Activated naive CD8-positive, alpha-beta T cell (primary cell): ENCODE data around the gene KCND3.

Experiments
- H3K27ac Mint-ChIP-seq: one replicate; pipeline ENCODE4 v1.8.0; 2021; ENCODE audit warnings: mixed read lengths
- H3K27me3 Mint-ChIP-seq: one replicate; pipeline ENCODE4 v1.8.0; 2021; ENCODE audit warnings: mixed read lengths
- H3K36me3 Mint-ChIP-seq: one replicate; pipeline ENCODE4 v1.8.0; 2021; ENCODE audit warnings: mixed read lengths
- H3K4me1 Mint-ChIP-seq: one replicate; pipeline ENCODE4 v1.8.0; 2021; ENCODE audit warnings: low read depth, mixed read lengths
- H3K4me3 Mint-ChIP-seq: one replicate; pipeline ENCODE4 v1.8.0; 2021; ENCODE audit warnings: mild to moderate bottlenecking, mixed read lengths
- H3K9me3 Mint-ChIP-seq: one replicate; pipeline ENCODE4 v1.8.0; 2021; ENCODE audit warnings: low read depth, mixed read lengths

Gene KCND3

GRCh38 chr1:111737216-111738132 is 252.0 kb downstream of the KCND3 start:
- Mint-ChIP-seq H3K27ac (no peak overlapping the region), H3K9me3 (no peaks in the 10 kb centered on the region), H3K27me3 (peaks cover 12% of the 10 kb centered on the region), H3K4me3 (peak overlapping the region; percentile 74), H3K36me3 (no peaks in the 10 kb centered on the region), H3K4me1 (peaks cover 16% of the 10 kb centered on the region)

GRCh38 chr1:111736548-111737215 is 252.8 kb downstream of the KCND3 start:
- Mint-ChIP-seq H3K4me1 (peaks cover 16% of the 10 kb centered on the region), H3K9me3 (no peaks in the 10 kb centered on the region), H3K4me3 (no peak overlapping the region), H3K36me3 (no peaks in the 10 kb centered on the region), H3K27me3 (peaks cover 12% of the 10 kb centered on the region), H3K27ac (no peak overlapping the region)

- H3K4me3 Mint-ChIP-seq, result no peak overlapping the region
- H3K27ac Mint-ChIP-seq, result no peak overlapping the region
- peaks cover 12% of the 10 kb centered on the region for H3K27me3 Mint-ChIP-seq
- no peaks in the 10 kb centered on the region for H3K9me3 Mint-ChIP-seq
- no peaks in the 10 kb centered on the region for H3K36me3 Mint-ChIP-seq
- peaks cover 16% of the 10 kb centered on the region for H3K4me1 Mint-ChIP-seq
These were observed 253.5 kb downstream of the KCND3 start for GRCh38 chr1:111735858-111736544.

DNA sequence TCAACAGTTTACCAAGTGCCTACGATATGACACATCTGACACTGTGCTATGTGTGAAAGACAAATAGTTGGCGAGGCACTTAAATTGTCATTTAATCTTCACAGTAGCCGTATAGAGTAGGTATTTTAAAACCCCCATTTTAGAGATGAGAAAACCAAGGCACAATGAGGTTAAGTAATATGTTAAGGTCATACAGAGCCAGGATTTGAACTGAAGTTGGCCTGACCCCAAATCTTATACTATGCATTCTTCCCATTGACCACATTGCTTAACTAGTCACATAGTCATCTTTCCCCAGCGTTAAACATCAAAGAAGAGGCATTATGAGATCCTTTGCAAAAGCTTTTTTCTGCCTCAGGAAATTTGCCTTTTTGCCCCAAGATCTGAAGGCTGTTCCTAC is 254.1 kb downstream of the KCND3 start:
- peaks cover 9% of the 10 kb centered on the region for H3K27me3 Mint-ChIP-seq
- H3K36me3 Mint-ChIP-seq, result no peaks in the 10 kb centered on the region
- H3K27ac Mint-ChIP-seq, result no peak overlapping the region
- peaks cover 16% of the 10 kb centered on the region for H3K4me1 Mint-ChIP-seq
- no peak overlapping the region for H3K4me3 Mint-ChIP-seq
- H3K9me3 Mint-ChIP-seq, result no peaks in the 10 kb centered on the region

GRCh38 chr1:111734856-111735255 is 254.6 kb downstream of the KCND3 start:
- peaks cover 14% of the 10 kb centered on the region for H3K4me1 Mint-ChIP-seq
- no peak overlapping the region for H3K27ac Mint-ChIP-seq
- no peaks in the 10 kb centered on the region for H3K36me3 Mint-ChIP-seq
- peaks cover 8% of the 10 kb centered on the region for H3K27me3 Mint-ChIP-seq
- no peaks in the 10 kb centered on the region for H3K9me3 Mint-ChIP-seq
- H3K4me3 Mint-ChIP-seq, result no peak overlapping the region

DNA sequence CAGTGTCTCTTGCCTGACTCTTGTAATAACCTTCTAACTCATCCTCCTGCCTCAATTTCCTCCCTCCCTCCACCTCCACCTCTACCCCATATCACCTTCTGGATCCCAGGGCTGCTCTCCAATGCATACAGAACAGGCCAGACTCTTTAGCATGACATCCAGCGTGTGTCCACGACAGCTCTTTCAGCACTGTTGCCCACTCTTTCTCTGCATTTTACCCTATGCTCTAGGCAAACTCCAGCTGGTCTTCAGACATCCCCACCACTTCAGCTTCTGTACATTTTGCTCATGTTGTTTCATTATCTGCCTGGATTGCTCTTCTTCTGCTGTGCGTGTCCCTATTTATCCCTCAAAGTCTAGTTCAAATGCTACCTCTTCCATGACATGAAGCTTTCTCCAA is 255.0 kb downstream of the KCND3 start:
- Mint-ChIP-seq H3K36me3 (no peaks in the 10 kb centered on the region), H3K4me3 (no peak overlapping the region), H3K9me3 (no peaks in the 10 kb centered on the region), H3K4me1 (peaks cover 12% of the 10 kb centered on the region), H3K27me3 (peaks cover 6% of the 10 kb centered on the region), H3K27ac (no peak overlapping the region)

- Mint-ChIP-seq H3K36me3 (no peaks in the 10 kb centered on the region), H3K4me3 (no peak overlapping the region), H3K27ac (no peak overlapping the region)
These were observed 255.5 kb downstream of the KCND3 start for GRCh38 chr1:111733992-111734341.

DNA sequence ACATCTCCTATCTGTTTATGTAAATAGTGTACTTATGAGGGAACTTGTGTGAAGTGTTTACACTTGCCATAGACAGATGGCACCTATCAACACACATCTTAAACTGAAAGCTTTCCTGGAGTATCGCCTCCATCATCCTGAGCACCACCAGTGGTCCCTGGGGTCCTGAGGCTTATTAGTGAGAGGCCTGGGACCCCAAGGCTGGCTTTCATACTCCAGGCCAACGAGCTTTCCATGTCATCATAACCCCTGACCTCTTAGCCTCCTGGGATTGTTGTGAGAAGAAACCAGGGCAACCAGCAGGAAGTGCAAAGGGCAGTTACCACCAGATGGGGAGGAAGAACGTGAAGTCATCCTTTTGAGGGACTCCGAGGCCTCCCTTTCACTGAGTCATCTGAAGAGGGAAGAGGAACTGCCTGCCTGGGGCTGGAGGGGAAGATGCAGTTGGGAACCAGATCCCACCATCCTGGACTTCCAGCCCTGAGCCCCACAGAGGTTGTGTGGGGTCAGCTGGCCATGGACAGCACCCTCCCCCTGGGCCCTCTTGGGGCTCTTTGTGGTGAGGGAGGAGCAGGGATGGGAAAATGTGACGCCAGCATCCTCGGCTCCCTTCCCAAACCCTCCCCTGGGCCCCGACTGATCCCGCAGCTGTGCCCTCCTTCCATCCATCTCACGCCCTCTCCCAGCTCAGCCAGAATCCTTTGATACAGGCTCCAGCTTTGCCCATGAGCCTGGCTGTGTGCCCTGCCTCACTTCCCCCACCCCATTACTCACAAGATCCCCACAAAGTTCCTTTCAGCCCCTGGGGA is 256.1 kb downstream of the KCND3 start:
- Mint-ChIP-seq H3K27me3 (peaks cover 6% of the 10 kb centered on the region), H3K27ac (no peak overlapping the region), H3K4me3 (no peak overlapping the region), H3K9me3 (no peaks in the 10 kb centered on the region), H3K4me1 (peaks cover 9% of the 10 kb centered on the region), H3K36me3 (no peaks in the 10 kb centered on the region)

More at GRCh38 chr1:111733992-111734341, 255.5 kb downstream of the KCND3 start:
- peaks cover 12% of the 10 kb centered on the region for H3K4me1 Mint-ChIP-seq
- no peaks in the 10 kb centered on the region for H3K9me3 Mint-ChIP-seq
- peaks cover 6% of the 10 kb centered on the region for H3K27me3 Mint-ChIP-seq

GRCh38 chr1:111732718-111733117 is 256.8 kb downstream of the KCND3 start:
- Mint-ChIP-seq H3K9me3 (no peaks in the 10 kb centered on the region), H3K27me3 (peaks cover 4% of the 10 kb centered on the region), H3K4me1 (peaks cover 4% of the 10 kb centered on the region), H3K27ac (no peak overlapping the region), H3K4me3 (no peak overlapping the region), H3K36me3 (no peaks in the 10 kb centered on the region)

GRCh38 chr1:111731956-111732355 is 257.5 kb downstream of the KCND3 start:
- Mint-ChIP-seq H3K27me3 (no peaks in the 10 kb centered on the region), H3K4me3 (no peak overlapping the region), H3K9me3 (no peaks in the 10 kb centered on the region), H3K4me1 (no peaks in the 10 kb centered on the region), H3K27ac (no peak overlapping the region), H3K36me3 (no peaks in the 10 kb centered on the region)

DNA sequence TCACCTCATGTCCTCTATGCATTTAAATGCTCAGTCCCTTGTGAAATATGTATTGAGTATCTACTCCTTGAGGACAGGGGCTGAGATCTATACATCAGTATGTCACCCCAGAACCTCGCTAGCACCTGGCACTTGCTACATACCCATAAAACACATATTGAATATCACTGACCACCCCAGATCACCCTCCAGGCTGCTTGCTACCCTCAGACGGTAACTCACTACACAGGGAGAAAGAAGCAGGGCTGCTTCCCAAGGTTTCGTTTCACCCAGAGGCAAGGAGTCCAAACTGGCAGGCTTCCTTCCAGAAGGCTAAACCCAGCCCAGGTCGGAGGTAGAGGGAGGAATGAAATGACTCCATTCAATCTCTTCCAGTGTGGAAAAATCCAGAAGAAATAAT is 258.8 kb downstream of the KCND3 start:
- H3K9me3 Mint-ChIP-seq, result no peaks in the 10 kb centered on the region
- no peaks in the 10 kb centered on the region for H3K36me3 Mint-ChIP-seq
- no peak overlapping the region for H3K27ac Mint-ChIP-seq
- no peaks in the 10 kb centered on the region for H3K27me3 Mint-ChIP-seq
- H3K4me1 Mint-ChIP-seq, result no peaks in the 10 kb centered on the region
- H3K4me3 Mint-ChIP-seq, result no peak overlapping the region

DNA sequence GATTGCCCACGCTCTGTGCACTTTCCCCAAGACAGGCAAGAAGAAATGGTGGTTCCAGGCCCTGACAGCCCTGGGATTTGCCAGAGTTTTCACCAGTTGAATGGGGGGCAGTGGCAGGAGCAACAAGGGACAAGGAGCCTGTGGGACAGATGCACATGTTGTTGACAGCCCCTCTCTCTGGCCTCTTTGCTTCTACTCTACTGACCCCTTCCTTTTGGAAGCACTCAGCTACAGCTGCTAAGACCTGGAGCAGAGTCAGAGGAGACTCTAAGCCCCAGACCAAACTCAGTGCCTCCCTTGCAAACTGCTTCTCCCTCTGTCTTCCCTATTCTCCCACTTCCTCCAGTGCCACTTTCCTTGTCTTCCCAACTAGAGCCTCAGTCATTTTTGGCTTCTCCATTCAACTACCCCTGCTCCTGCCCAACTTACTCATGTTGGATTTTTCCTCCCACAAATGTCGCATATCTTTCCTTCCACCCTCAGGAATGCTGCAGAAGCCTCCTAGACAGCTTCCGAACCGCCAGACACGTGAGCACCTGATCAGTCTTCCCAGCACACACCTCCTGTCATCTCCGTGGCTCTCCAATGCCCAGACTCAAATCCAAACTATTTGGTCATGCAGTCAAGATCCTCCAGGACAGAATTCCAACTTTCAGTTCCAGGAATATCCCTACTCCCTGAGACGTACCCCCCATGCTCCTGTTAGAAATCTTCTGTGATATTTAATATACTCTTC is 259.4 kb downstream of the KCND3 start:
- no peaks in the 10 kb centered on the region for H3K27me3 Mint-ChIP-seq
- H3K4me1 Mint-ChIP-seq, result no peaks in the 10 kb centered on the region
- no peak overlapping the region for H3K4me3 Mint-ChIP-seq
- no peak overlapping the region for H3K27ac Mint-ChIP-seq
- no peaks in the 10 kb centered on the region for H3K36me3 Mint-ChIP-seq
- no peaks in the 10 kb centered on the region for H3K9me3 Mint-ChIP-seq

GRCh38 chr1:111729271-111729921 is 260.1 kb downstream of the KCND3 start:
- H3K4me1 Mint-ChIP-seq, result no peaks in the 10 kb centered on the region
- no peak overlapping the region for H3K27ac Mint-ChIP-seq
- no peaks in the 10 kb centered on the region for H3K36me3 Mint-ChIP-seq
- no peaks in the 10 kb centered on the region for H3K27me3 Mint-ChIP-seq
- no peaks in the 10 kb centered on the region for H3K9me3 Mint-ChIP-seq
- no peak overlapping the region for H3K4me3 Mint-ChIP-seq

DNA sequence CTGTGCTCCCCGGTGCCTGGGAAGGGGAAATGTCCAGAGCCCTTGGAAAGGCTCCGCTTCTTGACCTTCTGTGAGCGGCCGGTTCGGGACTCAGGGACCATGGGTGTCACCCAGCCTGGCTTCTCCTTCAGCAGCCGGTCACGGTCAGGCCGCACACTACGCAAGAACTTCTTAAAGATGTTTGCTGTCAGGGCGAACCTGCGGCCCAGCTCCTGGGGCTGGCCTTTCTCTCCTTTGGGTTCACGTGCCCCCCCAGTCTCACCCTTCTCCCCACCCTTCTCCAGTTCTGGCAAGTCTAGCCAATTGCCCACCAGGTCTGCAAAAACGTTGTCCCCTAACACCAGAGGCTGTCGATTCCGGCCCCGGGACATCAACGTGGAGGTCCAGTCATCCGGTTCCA is 262.4 kb downstream of the KCND3 start:
- H3K4me3 Mint-ChIP-seq, result no peak overlapping the region
- H3K27ac Mint-ChIP-seq, result no peak overlapping the region
- H3K36me3 Mint-ChIP-seq, result no peaks in the 10 kb centered on the region
- no peaks in the 10 kb centered on the region for H3K27me3 Mint-ChIP-seq
- no peaks in the 10 kb centered on the region for H3K9me3 Mint-ChIP-seq
- peaks cover 10% of the 10 kb centered on the region for H3K4me1 Mint-ChIP-seq
